ENCODE results near the gene PRDM16.

Gene PRDM16

GRCh38 chr1:3321559-3322449 lies 252.8 kb downstream of the PRDM16 start:
- H3F3A ChIP-seq (ENCODE audit: insufficient read depth, low read length): no peaks in the 10 kb centered on the region
- H3K4me3 ChIP-seq (ENCODE audit: low read length): no peak overlapping the region
- no peaks in the 10 kb centered on the region for H3K9me2 ChIP-seq (replicated peaks; ENCODE audit: insufficient read depth, low read length)
- H4K20me1 ChIP-seq (ENCODE audit: insufficient read depth, low read length): no peaks in the 10 kb centered on the region
- H3K27ac ChIP-seq (ENCODE audit: low read length): no peak overlapping the region
- no peak for DNase-seq
- H3K36me3 ChIP-seq (replicated peaks; ENCODE audit: insufficient read depth, low read length): no peaks in the 10 kb centered on the region
- no peaks in the 10 kb centered on the region for H3K79me2 ChIP-seq (ENCODE audit: low read length)
- H3K9me3 ChIP-seq (replicated peaks; ENCODE audit: insufficient read depth, low read length): no peaks in the 10 kb centered on the region
- no peak overlapping the region for H3K4me2 ChIP-seq (ENCODE audit: low read depth, low read length)
- no peaks in the 10 kb centered on the region for H3K4me1 ChIP-seq (ENCODE audit: low read length)
- H2AFZ ChIP-seq (ENCODE audit: low read length): no peak overlapping the region
- no peak overlapping the region for H3K9ac ChIP-seq (ENCODE audit: low read length)
- TF ChIP-seq CTCF (IDR thresholded peaks at IDR 0.05; ENCODE audit: low read length): no peak
- no peak for TF ChIP-seq EZH2phosphoT487 (IDR thresholded peaks at IDR 0.05; ENCODE audit: low read length)
- no peak for TF ChIP-seq EZH2 (optimal IDR thresholded peaks at IDR 0.05; ENCODE audit: low read depth, low read length)
- peaks cover 85% of the 10 kb centered on the region for H3K27me3 ChIP-seq (replicated peaks; ENCODE audit: insufficient read depth, low read length)

GRCh38 chr1:3322450-3323020 lies 253.5 kb downstream of the PRDM16 start:
- Histone ChIP-seq H3K9me3 (replicated peaks; ENCODE audit: insufficient read depth, low read length) (no peaks in the 10 kb centered on the region), H3K79me2 (ENCODE audit: low read length) (no peaks in the 10 kb centered on the region), H3K36me3 (replicated peaks; ENCODE audit: insufficient read depth, low read length) (no peaks in the 10 kb centered on the region), H3K9me2 (replicated peaks; ENCODE audit: insufficient read depth, low read length) (no peaks in the 10 kb centered on the region), H3K4me1 (ENCODE audit: low read length) (no peaks in the 10 kb centered on the region), H3K27me3 (replicated peaks; ENCODE audit: insufficient read depth, low read length) (peaks cover 81% of the 10 kb centered on the region), H3K9ac (ENCODE audit: low read length) (no peak overlapping the region), H2AFZ (ENCODE audit: low read length) (no peak overlapping the region), H3K27ac (ENCODE audit: low read length) (no peak overlapping the region), H4K20me1 (ENCODE audit: insufficient read depth, low read length) (no peaks in the 10 kb centered on the region), H3F3A (ENCODE audit: insufficient read depth, low read length) (no peaks in the 10 kb centered on the region), H3K4me3 (ENCODE audit: low read length) (no peak overlapping the region), H3K4me2 (ENCODE audit: low read depth, low read length) (no peak overlapping the region)
- TF ChIP-seq CTCF (IDR thresholded peaks at IDR 0.05; ENCODE audit: low read length) (no peak), EZH2 (optimal IDR thresholded peaks at IDR 0.05; ENCODE audit: low read depth, low read length) (no peak), EZH2phosphoT487 (IDR thresholded peaks at IDR 0.05; ENCODE audit: low read length) (no peak)
- DNase-seq: no peak

GRCh38 chr1:3323021-3323795 lies 254.2 kb downstream of the PRDM16 start:
- H3K9ac ChIP-seq (ENCODE audit: low read length): no peak overlapping the region
- DNase-seq: no peak
- no peaks in the 10 kb centered on the region for H3F3A ChIP-seq (ENCODE audit: insufficient read depth, low read length)
- H3K36me3 ChIP-seq (replicated peaks; ENCODE audit: insufficient read depth, low read length): no peaks in the 10 kb centered on the region
- peaks cover 81% of the 10 kb centered on the region for H3K27me3 ChIP-seq (replicated peaks; ENCODE audit: insufficient read depth, low read length)
- TF ChIP-seq EZH2 (optimal IDR thresholded peaks at IDR 0.05; ENCODE audit: low read depth, low read length) (no peak), CTCF (IDR thresholded peaks at IDR 0.05; ENCODE audit: low read length) (no peak), EZH2phosphoT487 (IDR thresholded peaks at IDR 0.05; ENCODE audit: low read length) (0 out of 2 replicates have a peak, but pooled peaks have one; percentile 36)
- H3K4me1 ChIP-seq (ENCODE audit: low read length): no peaks in the 10 kb centered on the region
- no peaks in the 10 kb centered on the region for H3K9me2 ChIP-seq (replicated peaks; ENCODE audit: insufficient read depth, low read length)
- no peak overlapping the region for H3K4me2 ChIP-seq (ENCODE audit: low read depth, low read length)
- no peak overlapping the region for H3K27ac ChIP-seq (ENCODE audit: low read length)
- H3K4me3 ChIP-seq (ENCODE audit: low read length): no peak overlapping the region
- H3K9me3 ChIP-seq (replicated peaks; ENCODE audit: insufficient read depth, low read length): no peaks in the 10 kb centered on the region
- H4K20me1 ChIP-seq (ENCODE audit: insufficient read depth, low read length): no peaks in the 10 kb centered on the region
- H2AFZ ChIP-seq (ENCODE audit: low read length): no peak overlapping the region
- H3K79me2 ChIP-seq (ENCODE audit: low read length): no peaks in the 10 kb centered on the region
